ENCODE results near the gene NPY4R.
"Not testable (repeated sequence)": the region's sequence is repeated elsewhere in the genome, so short reads cannot be mapped to it uniquely, and the experiment has no call there.

Gene NPY4R

DNA sequence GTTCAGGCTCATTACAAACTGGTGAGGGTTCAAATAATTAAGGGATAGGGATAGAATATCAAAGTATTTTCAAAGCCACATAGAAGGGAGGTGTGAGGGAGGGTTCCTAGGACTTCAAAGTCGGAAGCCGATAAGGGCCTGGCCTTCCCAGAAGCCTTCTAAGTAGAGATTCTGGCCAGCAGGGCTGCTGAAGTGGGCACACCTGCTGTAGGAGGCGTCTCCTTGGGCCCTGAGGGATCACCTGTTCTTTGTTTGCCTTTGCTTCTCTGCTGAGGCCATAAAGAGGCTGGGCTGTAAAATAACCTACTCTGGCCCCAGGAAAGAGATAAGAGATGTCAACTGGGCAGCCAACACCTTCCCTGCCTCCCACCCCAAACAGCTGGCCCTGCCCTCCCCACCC, 8.0 kb upstream of the NPY4R start:
- not testable (repeated sequence) for H3K36me3 Mint-ChIP-seq, H3K27ac Mint-ChIP-seq, H3K4me1 Mint-ChIP-seq

GRCh38 chr10:46470134-46470533, 4.4 kb upstream of the NPY4R start:
- H3K9me3 Mint-ChIP-seq, H3K27me3 Mint-ChIP-seq, ATAC-seq, H3K4me3 Mint-ChIP-seq, H3K27ac Mint-ChIP-seq, H3K4me1 Mint-ChIP-seq, H3K36me3 Mint-ChIP-seq: not testable (repeated sequence)

More for the DNA sequence above, 8.0 kb upstream of the NPY4R start:
- not testable (repeated sequence) for H3K9me3 Mint-ChIP-seq, H3K4me3 Mint-ChIP-seq, ATAC-seq, H3K27me3 Mint-ChIP-seq

GRCh38 chr10:46468119-46468809, 2.5 kb upstream of the NPY4R start:
- not testable (repeated sequence) for H3K9me3 Mint-ChIP-seq, ATAC-seq, H3K4me3 Mint-ChIP-seq, H3K4me1 Mint-ChIP-seq, H3K36me3 Mint-ChIP-seq, H3K27ac Mint-ChIP-seq, H3K27me3 Mint-ChIP-seq

DNA sequence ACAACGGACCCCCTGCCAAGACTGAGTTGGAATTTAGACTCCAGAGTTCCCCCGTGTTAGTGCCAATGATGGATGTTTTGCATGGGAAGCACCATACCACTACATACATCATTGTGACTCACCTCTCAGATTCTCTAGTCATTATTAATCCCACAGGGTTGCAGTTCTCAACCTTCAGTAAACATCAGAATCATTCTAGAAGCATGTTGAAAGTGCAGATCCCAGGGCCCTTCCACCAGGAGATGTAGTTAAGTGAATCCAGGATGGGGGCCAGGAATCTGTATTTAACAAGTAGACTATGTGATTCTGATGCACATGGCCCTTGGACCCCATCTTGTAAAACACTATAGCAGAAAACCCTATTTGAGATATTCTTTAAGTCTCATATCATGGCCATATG, 2.1 kb downstream of the NPY4R start:
- not testable (repeated sequence) for H3K27me3 Mint-ChIP-seq, H3K4me1 Mint-ChIP-seq, H3K4me3 Mint-ChIP-seq, ATAC-seq, H3K36me3 Mint-ChIP-seq, H3K27ac Mint-ChIP-seq, H3K9me3 Mint-ChIP-seq

DNA sequence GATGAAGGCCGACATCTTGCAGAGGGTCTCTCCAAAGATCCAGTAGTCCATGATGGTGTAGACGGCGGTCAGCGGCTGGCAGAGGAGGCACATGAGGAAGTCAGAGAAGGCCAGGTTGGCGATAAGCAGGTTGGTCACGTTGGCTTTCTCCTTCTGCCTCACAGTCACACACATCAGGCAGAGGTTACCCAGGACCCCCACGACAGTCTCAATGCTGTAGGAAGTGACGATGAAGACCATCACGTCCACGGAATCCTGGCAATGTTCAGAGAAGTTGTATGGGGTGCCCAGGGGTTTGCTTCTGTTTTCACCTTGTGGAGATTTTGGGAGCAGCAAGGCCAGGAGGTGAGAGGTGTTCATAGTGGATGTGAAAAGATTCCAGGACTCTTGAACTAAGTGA, 3.5 kb downstream of the NPY4R start:
- ATAC-seq = not testable (repeated sequence)

GRCh38 chr10:46459579-46459978, 6.2 kb downstream of the NPY4R start:
- not testable (repeated sequence) for H3K4me1 Mint-ChIP-seq, H3K27me3 Mint-ChIP-seq

More for the DNA sequence above, 3.5 kb downstream of the NPY4R start:
- H3K4me1 Mint-ChIP-seq, H3K27ac Mint-ChIP-seq, H3K9me3 Mint-ChIP-seq, H3K27me3 Mint-ChIP-seq, H3K36me3 Mint-ChIP-seq, H3K4me3 Mint-ChIP-seq: not testable (repeated sequence)

GRCh38 chr10:46457071-46457470, 8.7 kb downstream of the NPY4R start:
- H3K4me1 Mint-ChIP-seq, ATAC-seq, H3K36me3 Mint-ChIP-seq: not testable (repeated sequence)

More at GRCh38 chr10:46459579-46459978, 6.2 kb downstream of the NPY4R start:
- not testable (repeated sequence) for H3K4me3 Mint-ChIP-seq, H3K36me3 Mint-ChIP-seq, ATAC-seq, H3K9me3 Mint-ChIP-seq, H3K27ac Mint-ChIP-seq

DNA sequence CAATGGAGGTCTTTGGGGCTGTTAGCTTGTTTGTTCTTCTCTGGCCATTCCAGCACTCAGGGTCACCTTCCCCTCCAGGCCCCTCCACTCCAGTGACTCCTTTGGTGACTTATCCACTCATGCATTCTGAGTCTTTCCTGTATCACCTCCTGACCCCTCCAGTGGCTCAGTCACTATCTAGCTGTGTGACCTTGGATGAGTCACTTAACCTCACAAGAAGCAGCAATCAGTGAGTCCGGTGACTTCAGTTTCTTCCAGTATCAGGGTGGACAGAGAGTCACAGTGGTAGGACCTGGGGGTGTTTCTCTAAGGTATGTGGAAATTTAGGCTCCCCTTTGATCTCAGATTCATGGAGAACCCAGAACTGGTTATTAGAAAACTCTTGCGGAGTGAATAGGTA, 9.8 kb downstream of the NPY4R start:
- H3K9me3 Mint-ChIP-seq, H3K4me1 Mint-ChIP-seq, H3K36me3 Mint-ChIP-seq, H3K27ac Mint-ChIP-seq, ATAC-seq, H3K4me3 Mint-ChIP-seq, H3K27me3 Mint-ChIP-seq: not testable (repeated sequence)

More at GRCh38 chr10:46457071-46457470, 8.7 kb downstream of the NPY4R start:
- H3K27ac Mint-ChIP-seq, H3K4me3 Mint-ChIP-seq, H3K9me3 Mint-ChIP-seq, H3K27me3 Mint-ChIP-seq: not testable (repeated sequence)

DNA sequence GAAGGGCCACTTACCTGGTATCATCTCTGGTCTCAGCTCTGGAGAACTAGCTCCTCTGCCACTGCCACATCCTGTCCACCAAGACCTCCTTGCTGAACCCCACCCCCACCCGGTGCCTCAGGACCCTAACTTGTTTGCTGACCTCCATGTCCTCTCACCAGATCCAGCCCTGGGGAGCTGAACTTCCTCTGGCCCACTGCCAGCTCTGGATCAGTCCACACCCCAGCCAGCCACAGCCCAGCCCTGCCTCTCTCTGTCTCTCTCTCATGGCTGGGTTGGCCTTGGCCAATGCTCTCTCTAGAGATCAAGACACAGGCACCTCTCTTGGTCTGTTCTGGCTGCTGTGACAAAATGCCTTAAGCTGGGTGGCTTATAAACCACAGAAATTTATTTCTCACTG, 14.4 kb downstream of the NPY4R start:
- not testable (repeated sequence) for H3K27ac Mint-ChIP-seq, ATAC-seq, H3K4me3 Mint-ChIP-seq, H3K9me3 Mint-ChIP-seq, H3K27me3 Mint-ChIP-seq, H3K36me3 Mint-ChIP-seq, H3K4me1 Mint-ChIP-seq

- H3K4me3 Mint-ChIP-seq, H3K4me1 Mint-ChIP-seq, H3K27ac Mint-ChIP-seq, H3K36me3 Mint-ChIP-seq, H3K27me3 Mint-ChIP-seq, H3K9me3 Mint-ChIP-seq: not testable (repeated sequence)
- peak; percentile 9 for ATAC-seq
These were observed 14.9 kb downstream of the NPY4R start for GRCh38 chr10:46450829-46451228.

GRCh38 chr10:46447439-46447838, 18.3 kb downstream of the NPY4R start:
- not testable (repeated sequence) for H3K4me3 Mint-ChIP-seq, ATAC-seq, H3K36me3 Mint-ChIP-seq, H3K9me3 Mint-ChIP-seq, H3K4me1 Mint-ChIP-seq, H3K27me3 Mint-ChIP-seq, H3K27ac Mint-ChIP-seq

DNA sequence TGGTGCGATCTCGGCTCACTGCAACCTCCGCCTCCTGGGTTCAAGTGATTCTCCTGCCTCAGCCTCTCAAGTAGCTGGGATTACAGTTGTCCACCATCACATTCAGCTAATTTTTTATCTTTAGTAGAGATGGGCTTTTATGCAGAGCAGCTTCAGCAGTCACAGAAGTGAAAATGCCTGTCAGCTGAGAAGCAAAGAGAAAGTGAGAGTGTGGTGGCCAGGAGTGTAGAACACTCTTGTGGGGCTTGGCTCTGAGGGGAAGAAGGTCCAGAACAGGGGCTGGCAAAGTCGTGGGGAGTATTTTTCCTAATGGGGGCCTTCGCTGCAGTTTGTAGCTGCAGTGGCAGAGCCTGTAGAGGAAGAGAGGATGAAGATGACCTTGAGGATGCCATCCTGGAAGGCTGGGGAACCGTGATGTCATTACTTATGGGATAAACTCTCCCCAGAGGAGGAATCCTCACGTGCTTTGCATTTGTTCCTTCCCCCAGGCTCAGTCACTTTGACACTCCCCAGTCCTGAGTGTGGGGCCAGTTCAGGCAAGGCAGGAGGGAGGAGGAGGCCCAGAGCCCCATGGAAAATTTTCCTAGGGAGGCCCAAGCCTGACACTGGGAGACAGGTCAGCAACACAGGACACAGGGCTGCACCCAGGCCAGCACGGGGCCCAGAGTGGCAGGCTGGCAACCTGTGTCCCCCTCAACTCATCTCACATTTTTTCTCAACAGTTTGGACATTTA, 20.2 kb downstream of the NPY4R start:
- ATAC-seq, H3K4me3 Mint-ChIP-seq, H3K36me3 Mint-ChIP-seq, H3K27ac Mint-ChIP-seq, H3K4me1 Mint-ChIP-seq, H3K27me3 Mint-ChIP-seq, H3K9me3 Mint-ChIP-seq: not testable (repeated sequence)

- not testable (repeated sequence) for H3K27me3 Mint-ChIP-seq, H3K9me3 Mint-ChIP-seq, H3K36me3 Mint-ChIP-seq, H3K4me1 Mint-ChIP-seq, H3K27ac Mint-ChIP-seq, ATAC-seq, H3K4me3 Mint-ChIP-seq
These were observed 22.3 kb downstream of the NPY4R start for GRCh38 chr10:46443422-46443821.

DNA sequence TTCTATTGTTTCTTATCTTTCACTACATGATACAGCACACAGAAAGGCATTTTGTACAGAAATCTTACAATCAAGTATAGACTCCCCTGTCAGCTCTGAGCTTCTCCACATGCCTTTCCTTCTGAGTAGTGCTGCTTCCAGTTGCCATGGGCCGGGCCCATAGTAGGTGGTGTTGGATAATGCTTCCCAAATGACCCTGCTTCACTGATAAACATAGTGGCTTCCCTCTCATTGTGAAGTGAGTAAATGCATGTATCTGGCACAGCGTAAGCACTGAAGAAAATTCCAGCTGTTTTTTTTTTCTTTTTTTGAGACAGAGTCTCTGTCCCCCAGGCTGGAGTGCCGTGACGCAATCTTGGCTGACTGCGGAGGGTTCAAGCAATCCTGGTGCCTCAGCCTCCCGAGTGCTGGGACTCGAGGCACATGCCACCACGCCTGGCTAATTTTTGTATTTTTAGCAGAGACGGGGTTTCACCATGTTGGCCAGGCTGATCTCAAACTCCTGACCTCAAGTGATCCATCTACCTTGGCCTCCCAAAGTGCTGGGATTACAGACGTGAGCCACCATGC, 23.0 kb downstream of the NPY4R start:
- not testable (repeated sequence) for H3K27ac Mint-ChIP-seq, H3K9me3 Mint-ChIP-seq, ATAC-seq

DNA sequence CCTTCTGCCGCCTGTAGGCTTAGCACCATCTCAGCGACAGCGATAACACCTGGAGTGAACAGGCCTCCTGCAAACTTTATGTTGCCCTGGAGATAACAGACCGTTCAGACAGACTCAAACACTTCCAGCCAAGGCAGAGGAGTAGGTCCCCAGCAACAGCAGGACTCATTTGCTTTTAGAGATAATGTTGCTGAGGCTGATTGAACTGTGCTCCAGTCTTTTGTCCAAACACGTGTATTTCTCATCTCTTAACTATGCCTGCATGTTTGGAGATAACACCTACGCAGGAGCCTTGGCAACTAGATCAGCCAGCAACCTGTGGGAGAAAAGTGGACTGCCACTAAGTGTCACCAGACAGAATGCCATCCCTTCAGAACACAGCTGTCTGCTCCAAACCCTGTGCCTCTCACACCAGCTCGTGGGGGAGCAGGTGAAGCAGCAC, 23.9 kb downstream of the NPY4R start:
- H3K36me3 Mint-ChIP-seq, ATAC-seq, H3K4me1 Mint-ChIP-seq, H3K27ac Mint-ChIP-seq, H3K9me3 Mint-ChIP-seq, H3K27me3 Mint-ChIP-seq, H3K4me3 Mint-ChIP-seq: not testable (repeated sequence)

More for the DNA sequence above, 23.0 kb downstream of the NPY4R start:
- not testable (repeated sequence) for H3K27me3 Mint-ChIP-seq, H3K4me1 Mint-ChIP-seq, H3K36me3 Mint-ChIP-seq, H3K4me3 Mint-ChIP-seq

- not testable (repeated sequence) for H3K4me1 Mint-ChIP-seq, H3K36me3 Mint-ChIP-seq, H3K9me3 Mint-ChIP-seq, H3K27me3 Mint-ChIP-seq, H3K27ac Mint-ChIP-seq, ATAC-seq, H3K4me3 Mint-ChIP-seq
These were observed 24.8 kb downstream of the NPY4R start for GRCh38 chr10:46440942-46441341.
